ENCODE data around the gene MAN2B2.

GRCh38 chr4:6594826-6595355 is 19.9 kb downstream of the MAN2B2 start:
- TF ChIP-seq CTCF (conservative IDR thresholded peaks at IDR 0.05; ENCODE audit: low read depth, low read length): no peak
- TF ChIP-seq EZH2 (IDR thresholded peaks at IDR 0.05; ENCODE audit: low read length, unreplicated experiment): no peak
